Measurements from ENCODE around the gene ANKRD37. TPM values are rescaled to one million over a fixed set of nuclear protein-coding genes. Genes with fewer than 3 reads are reported as not detected.

The ANKRD37 gene
- total RNA-seq, 1 donor from 2014 or later, result 4.2 TPM

DNA sequence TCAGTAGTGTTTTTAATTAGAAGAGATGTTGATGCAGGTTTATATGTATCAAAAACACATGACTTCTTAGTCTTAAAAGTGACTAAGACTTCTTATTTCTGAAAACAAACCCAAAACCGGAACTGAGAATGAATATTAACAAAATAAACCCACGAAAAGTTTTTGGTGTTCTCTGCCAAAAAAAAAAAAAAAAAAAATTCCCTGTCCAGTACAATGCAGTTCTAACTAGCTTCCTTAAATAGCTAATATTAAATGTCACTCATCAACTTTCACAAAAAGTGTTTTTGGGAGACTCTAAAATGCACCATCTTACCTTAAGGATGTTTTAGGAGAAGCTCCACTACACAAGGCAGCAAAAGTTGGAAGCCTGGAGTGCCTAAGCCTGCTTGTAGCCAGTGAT lies 2.0 kb downstream of the ANKRD37 start:
- Mint-ChIP-seq H3K27me3 (ENCODE audit: unreplicated experiment) (no peaks in the 10 kb centered on the region), H3K36me3 (ENCODE audit: unreplicated experiment) (peaks cover 29% of the 10 kb centered on the region), H3K27ac (ENCODE audit: unreplicated experiment) (no peak overlapping the region), H3K4me3 (ENCODE audit: unreplicated experiment) (no peak overlapping the region), H3K4me1 (ENCODE audit: unreplicated experiment) (peaks cover 23% of the 10 kb centered on the region), H3K9me3 (ENCODE audit: unreplicated experiment) (no peaks in the 10 kb centered on the region)
- no peak for DNase-seq (ENCODE audit: extremely low spot score, unreplicated experiment)
- TF ChIP-seq, protein P1, sequence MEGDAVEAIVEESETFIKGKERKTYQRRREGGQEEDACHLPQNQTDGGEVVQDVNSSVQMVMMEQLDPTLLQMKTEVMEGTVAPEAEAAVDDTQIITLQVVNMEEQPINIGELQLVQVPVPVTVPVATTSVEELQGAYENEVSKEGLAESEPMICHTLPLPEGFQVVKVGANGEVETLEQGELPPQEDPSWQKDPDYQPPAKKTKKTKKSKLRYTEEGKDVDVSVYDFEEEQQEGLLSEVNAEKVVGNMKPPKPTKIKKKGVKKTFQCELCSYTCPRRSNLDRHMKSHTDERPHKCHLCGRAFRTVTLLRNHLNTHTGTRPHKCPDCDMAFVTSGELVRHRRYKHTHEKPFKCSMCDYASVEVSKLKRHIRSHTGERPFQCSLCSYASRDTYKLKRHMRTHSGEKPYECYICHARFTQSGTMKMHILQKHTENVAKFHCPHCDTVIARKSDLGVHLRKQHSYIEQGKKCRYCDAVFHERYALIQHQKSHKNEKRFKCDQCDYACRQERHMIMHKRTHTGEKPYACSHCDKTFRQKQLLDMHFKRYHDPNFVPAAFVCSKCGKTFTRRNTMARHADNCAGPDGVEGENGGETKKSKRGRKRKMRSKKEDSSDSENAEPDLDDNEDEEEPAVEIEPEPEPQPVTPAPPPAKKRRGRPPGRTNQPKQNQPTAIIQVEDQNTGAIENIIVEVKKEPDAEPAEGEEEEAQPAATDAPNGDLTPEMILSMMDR (IDR thresholded peaks at IDR 0.05), result no peak

DNA sequence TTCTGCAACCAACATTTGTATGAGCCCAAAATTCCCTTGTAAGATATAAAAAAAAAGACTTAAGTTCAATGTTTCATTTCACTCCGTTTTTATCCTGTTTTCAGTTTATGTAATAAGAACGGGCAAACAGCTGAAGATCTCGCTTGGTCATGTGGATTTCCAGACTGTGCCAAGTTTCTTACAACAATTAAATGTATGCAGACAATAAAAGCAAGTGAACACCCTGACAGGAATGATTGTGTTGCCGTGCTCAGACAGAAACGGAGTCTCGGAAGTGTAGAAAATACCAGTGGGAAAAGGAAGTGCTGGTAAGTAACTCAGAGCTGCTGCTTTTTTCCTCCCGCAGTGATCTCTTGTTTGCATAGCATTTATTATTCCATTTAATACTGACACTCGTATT lies 2.8 kb downstream of the ANKRD37 start:
- peaks cover 21% of the 10 kb centered on the region for H3K4me1 Mint-ChIP-seq (ENCODE audit: unreplicated experiment)

DNA sequence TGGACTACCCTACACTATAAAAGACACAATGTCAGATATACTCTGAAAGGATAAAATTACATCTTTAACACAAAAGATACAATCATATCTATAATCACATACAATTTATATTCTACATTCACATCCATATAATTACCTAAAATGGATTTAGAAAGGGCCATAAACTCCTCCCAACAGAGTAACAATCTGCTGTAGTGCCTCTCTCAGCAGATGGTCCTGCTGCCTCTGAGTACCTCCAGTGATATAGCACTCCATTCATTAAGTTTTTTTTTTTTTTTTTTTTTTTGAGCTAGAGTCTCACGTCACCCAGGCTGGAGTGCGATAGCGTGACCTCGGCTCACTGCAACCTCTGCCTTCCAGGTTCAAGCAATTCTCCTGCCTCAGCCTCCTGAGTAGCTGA lies 7.4 kb downstream of the ANKRD37 start:
- Mint-ChIP-seq H3K9me3 (ENCODE audit: unreplicated experiment) (no peaks in the 10 kb centered on the region), H3K36me3 (ENCODE audit: unreplicated experiment) (peaks cover 55% of the 10 kb centered on the region), H3K27me3 (ENCODE audit: unreplicated experiment) (no peaks in the 10 kb centered on the region), H3K27ac (ENCODE audit: unreplicated experiment) (no peak overlapping the region), H3K4me1 (ENCODE audit: unreplicated experiment) (no peaks in the 10 kb centered on the region), H3K4me3 (ENCODE audit: unreplicated experiment) (no peak overlapping the region)
- TF ChIP-seq, protein P1 (IDR thresholded peaks at IDR 0.05), result no peak
- no peak for DNase-seq (ENCODE audit: extremely low spot score, unreplicated experiment)

More for the DNA sequence above, 2.8 kb downstream of the ANKRD37 start:
- Mint-ChIP-seq H3K36me3 (ENCODE audit: unreplicated experiment) (peaks cover 31% of the 10 kb centered on the region), H3K9me3 (ENCODE audit: unreplicated experiment) (no peaks in the 10 kb centered on the region), H3K27me3 (ENCODE audit: unreplicated experiment) (no peaks in the 10 kb centered on the region), H3K27ac (ENCODE audit: unreplicated experiment) (no peak overlapping the region), H3K4me3 (ENCODE audit: unreplicated experiment) (no peak overlapping the region)
- no peak for DNase-seq (ENCODE audit: extremely low spot score, unreplicated experiment)
- TF ChIP-seq, protein P1 (IDR thresholded peaks at IDR 0.05), result no peak

DNA sequence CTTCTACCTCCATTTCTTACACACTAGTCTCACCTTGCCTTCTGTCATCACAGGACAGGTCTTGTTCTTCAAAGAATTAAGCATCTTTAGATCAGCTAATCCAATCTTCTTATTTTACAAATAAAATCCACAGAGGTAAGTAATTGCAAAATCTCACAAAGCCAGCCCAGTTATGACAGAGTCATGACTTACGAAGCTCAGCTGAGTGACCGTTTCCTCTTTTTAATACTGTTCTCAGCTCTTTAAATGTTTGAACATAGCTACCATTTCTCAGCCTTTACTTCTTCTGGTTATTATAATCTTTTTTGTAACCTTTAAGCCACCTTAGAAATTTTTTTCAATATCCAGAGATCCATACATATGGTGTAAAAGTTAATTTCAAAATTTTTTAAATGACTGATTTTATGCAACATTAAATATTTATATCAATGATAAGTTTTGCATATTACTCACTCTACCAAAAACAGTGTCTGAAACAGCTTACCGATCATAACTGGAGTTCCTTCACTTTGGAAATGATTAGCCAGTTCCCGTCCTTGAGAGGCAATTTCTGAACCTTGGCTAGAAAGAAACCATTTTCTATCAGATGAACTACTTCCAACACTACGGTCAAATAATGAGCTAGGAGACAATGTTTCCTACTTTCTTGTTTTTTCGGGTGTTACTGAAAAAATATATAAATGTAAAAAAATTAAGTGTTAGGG lies 8.8 kb downstream of the ANKRD37 start:
- Mint-ChIP-seq H3K9me3 (ENCODE audit: unreplicated experiment) (peaks cover 6% of the 10 kb centered on the region), H3K27ac (ENCODE audit: unreplicated experiment) (no peak overlapping the region), H3K4me3 (ENCODE audit: unreplicated experiment) (no peak overlapping the region), H3K36me3 (ENCODE audit: unreplicated experiment) (peaks cover 52% of the 10 kb centered on the region), H3K27me3 (ENCODE audit: unreplicated experiment) (no peaks in the 10 kb centered on the region), H3K4me1 (ENCODE audit: unreplicated experiment) (no peaks in the 10 kb centered on the region)
- DNase-seq (ENCODE audit: extremely low spot score, unreplicated experiment), result no peak
- TF ChIP-seq, protein P1 (IDR thresholded peaks at IDR 0.05), result no peak

DNA sequence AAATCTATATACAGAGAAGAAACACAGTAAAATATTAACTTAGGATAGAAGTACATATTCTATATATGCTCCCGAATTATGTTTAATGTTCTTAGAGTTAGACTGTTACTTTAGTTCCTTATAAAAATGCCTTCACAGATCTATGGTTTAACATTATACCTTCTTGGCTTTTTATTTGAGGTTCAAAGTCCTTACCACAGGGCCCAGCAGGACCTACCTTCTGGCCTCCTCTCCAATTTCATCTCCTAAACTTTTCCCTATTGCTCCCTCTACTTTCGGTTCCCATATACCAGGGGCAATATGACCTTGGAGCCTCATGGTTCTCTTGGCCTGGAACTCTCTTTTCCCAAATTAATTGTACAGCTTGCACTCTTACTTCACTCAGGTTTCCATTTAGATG lies 11.8 kb downstream of the ANKRD37 start:
- TF ChIP-seq, protein P1 (IDR thresholded peaks at IDR 0.05), result no peak
- H3K27ac Mint-ChIP-seq (ENCODE audit: unreplicated experiment), result no peak overlapping the region

More for the DNA sequence above, 11.8 kb downstream of the ANKRD37 start:
- Mint-ChIP-seq H3K27me3 (ENCODE audit: unreplicated experiment) (no peaks in the 10 kb centered on the region), H3K9me3 (ENCODE audit: unreplicated experiment) (peaks cover 6% of the 10 kb centered on the region), H3K4me3 (ENCODE audit: unreplicated experiment) (no peak overlapping the region), H3K4me1 (ENCODE audit: unreplicated experiment) (no peaks in the 10 kb centered on the region), H3K36me3 (ENCODE audit: unreplicated experiment) (peaks cover 45% of the 10 kb centered on the region)
- DNase-seq (ENCODE audit: extremely low spot score, unreplicated experiment), result no peak
